LNCAP (cell line): ENCODE data around the gene RAB7A.

Experiments
- TF ChIP-seq, protein P1 (sequence below): fragments of 450-650 bp; IDR thresholded peaks from 2 replicates; pipeline ENCODE4 v1.5.1; 2017; ENCODE audit warnings: mild to moderate bottlenecking

The RAB7A gene

GRCh38 chr3:128735287-128735686, 9.3 kb downstream of the RAB7A start:
- TF ChIP-seq, protein P1, sequence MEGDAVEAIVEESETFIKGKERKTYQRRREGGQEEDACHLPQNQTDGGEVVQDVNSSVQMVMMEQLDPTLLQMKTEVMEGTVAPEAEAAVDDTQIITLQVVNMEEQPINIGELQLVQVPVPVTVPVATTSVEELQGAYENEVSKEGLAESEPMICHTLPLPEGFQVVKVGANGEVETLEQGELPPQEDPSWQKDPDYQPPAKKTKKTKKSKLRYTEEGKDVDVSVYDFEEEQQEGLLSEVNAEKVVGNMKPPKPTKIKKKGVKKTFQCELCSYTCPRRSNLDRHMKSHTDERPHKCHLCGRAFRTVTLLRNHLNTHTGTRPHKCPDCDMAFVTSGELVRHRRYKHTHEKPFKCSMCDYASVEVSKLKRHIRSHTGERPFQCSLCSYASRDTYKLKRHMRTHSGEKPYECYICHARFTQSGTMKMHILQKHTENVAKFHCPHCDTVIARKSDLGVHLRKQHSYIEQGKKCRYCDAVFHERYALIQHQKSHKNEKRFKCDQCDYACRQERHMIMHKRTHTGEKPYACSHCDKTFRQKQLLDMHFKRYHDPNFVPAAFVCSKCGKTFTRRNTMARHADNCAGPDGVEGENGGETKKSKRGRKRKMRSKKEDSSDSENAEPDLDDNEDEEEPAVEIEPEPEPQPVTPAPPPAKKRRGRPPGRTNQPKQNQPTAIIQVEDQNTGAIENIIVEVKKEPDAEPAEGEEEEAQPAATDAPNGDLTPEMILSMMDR, result no peak

- TF ChIP-seq, protein P1, result no peak
Observed at GRCh38 chr3:128735884-128736283, 9.9 kb downstream of the RAB7A start.

GRCh38 chr3:128736601-128737000, 10.6 kb downstream of the RAB7A start:
- TF ChIP-seq, protein P1, result no peak

DNA sequence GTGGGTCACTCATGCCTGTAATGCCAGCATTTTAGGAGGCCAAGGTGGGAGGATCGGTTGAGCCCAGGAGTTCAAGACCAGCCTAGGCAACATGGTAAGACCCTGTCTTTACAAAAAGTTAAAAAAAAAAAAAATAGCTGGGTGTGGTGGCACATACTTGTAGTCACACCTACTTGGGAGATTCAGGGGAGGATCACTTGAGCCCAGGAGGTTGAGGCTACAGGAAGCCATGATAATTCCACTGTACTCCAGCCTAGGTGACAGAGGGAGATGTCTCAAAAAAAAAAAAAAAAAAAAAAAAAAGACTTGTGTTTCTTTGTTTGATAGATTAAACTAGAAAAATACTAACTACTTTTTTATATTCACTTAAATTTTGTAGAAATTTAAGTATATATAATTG, 14.6 kb downstream of the RAB7A start:
- TF ChIP-seq, protein P1, result no peak

GRCh38 chr3:128742821-128743594, 17.0 kb downstream of the RAB7A start:
- TF ChIP-seq, protein P1, result no peak

GRCh38 chr3:128745742-128746141, 19.8 kb downstream of the RAB7A start:
- TF ChIP-seq, protein P1, result no peak

- TF ChIP-seq, protein P1, result no peak
Observed at GRCh38 chr3:128746881-128747280, 20.9 kb downstream of the RAB7A start.

DNA sequence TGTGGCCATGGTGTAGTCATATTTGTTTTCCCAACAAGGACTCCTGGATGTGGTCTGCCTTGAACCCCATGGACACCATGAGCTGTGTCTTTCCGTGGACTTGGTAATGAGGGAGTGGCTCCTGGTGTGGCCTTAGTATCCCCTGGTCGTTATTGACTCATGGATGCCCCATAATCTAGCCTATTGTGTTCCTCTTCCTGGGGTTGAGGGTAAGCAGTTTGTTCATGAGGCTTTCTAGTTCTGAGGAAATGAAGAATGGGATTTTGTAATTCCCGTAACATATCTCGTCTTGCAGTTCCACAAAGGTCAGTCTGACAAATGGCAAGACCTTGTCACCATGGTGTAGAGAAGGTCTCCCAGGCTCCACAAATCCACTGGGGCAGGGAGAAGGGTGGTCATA, 22.6 kb downstream of the RAB7A start:
- TF ChIP-seq, protein P1, result no peak
